CD4-positive, alpha-beta T cell treated with Interleukin-21 for 1 hour (primary cell): ENCODE data around the gene CCDC102A.

Experiments used
- DNase-seq: peaks from one replicate; pipeline ENCODE4 v3.0.0-alpha.2; 2020

The CCDC102A gene

DNA sequence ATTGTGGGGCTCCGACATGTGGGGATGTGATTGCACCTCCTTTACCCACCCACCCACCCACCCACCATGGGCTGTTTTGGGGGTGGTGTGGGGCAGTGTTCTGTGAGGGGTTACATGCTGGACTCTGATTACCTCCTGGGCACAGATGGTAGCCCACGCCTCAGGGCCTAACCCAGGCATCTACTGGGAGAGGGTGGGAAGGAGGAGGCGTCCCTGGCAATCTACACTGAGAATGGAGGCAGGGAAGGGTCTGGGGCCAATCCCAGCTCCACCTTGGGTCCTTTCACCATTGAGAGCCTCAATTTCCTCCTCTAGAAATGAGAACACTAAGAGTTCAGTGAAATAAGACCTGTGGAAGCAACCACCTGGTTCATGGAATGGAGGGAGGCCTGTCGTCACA, 38.3 kb downstream of the CCDC102A start:
- no peak for DNase-seq

DNA sequence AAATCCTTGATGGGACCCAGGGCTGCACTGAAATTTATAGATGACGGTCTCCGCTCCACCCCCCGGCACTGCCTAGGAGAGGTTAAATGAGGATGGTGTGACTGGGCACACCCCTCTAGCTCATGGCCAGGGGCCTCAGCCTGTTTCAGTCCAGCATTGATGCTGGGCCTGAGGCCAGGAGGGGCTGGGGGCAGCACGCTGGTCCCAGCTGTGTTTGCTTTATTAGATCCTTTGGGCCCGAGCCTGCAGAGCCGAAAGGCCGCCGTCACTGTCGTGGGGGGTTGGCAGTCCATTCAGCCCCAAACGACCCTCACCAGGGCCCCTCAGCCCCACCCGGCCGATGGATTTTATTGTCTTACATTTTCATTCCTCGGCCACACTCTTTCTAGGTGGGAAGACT, 39.2 kb downstream of the CCDC102A start:
- DNase-seq = no peak

DNA sequence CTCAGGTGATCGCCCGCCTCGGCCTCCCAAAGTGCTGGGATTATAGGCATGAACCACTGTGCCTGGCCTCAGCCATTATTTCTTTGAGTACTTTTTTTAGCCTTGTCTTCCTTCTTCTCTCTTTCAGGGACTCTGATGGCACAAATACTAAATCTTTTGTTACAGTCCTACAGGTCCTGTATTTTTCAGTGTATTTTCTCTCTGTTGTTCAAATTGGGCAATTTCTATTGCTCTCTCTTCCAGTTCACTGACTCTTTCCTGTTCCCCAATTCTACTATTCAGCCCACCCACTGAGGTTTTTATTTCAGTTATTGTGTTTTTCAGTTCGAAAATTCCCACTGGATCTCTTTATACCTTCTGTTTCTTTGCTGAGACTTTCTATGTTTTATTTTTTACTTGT, 42.6 kb downstream of the CCDC102A start:
- no peak for DNase-seq

GRCh38 chr16:57489229-57489628, 47.1 kb downstream of the CCDC102A start:
- no peak for DNase-seq

- DNase-seq = no peak
Observed at GRCh38 chr16:57486858-57487834, 49.2 kb downstream of the CCDC102A start.

GRCh38 chr16:57485916-57486857, 50.2 kb downstream of the CCDC102A start, which contains the start of gene DOK4:
Gene DOK4 (minus strand): TSS chr16:57486493. CDS start chr16:57479507, 6,986 bp downstream.
- peak; percentile 81 for DNase-seq

- DNase-seq = no peak
Observed at GRCh38 chr16:57485091-57485915, 51.1 kb downstream of the CCDC102A start.

GRCh38 chr16:57484515-57485005, 51.8 kb downstream of the CCDC102A start:
- DNase-seq = no peak

DNA sequence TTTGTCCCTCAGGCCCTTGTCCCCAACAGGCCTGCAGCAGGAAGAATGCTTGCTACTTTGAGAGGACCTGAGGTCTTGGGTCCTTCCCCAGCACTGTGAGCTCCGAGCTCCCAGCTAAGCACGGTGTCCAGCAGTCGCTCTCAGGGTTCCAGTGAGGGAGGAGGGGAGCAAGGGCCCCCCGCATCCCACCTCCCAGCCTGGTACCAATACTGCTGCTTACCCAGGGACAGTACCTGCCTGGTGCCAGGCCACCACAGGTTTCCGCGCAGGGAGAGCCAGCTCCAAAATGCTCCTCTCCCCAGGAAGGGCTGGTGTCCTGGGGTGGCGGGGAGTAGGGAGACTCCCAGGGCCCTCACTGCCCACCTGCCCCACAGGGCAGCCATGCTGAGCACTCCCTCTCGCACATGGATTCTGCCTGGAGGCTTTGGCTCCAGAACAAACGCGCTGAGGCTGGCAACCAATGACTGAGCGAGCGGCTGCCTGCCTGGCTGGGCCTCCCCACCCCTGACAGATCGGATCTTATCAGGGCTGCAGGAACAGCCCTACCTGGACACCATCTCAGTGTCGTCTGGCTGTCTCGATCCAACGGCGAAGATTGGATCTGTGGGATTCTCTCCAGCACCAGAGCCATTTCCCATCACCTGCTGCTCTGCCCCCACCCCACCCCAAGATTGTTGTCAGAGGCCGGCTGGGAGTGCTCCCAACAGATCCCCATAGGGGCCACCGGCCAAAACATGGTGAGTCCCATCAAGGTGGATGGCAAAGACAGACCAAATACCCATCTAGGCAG, 52.5 kb downstream of the CCDC102A start:
- no peak for DNase-seq

DNA sequence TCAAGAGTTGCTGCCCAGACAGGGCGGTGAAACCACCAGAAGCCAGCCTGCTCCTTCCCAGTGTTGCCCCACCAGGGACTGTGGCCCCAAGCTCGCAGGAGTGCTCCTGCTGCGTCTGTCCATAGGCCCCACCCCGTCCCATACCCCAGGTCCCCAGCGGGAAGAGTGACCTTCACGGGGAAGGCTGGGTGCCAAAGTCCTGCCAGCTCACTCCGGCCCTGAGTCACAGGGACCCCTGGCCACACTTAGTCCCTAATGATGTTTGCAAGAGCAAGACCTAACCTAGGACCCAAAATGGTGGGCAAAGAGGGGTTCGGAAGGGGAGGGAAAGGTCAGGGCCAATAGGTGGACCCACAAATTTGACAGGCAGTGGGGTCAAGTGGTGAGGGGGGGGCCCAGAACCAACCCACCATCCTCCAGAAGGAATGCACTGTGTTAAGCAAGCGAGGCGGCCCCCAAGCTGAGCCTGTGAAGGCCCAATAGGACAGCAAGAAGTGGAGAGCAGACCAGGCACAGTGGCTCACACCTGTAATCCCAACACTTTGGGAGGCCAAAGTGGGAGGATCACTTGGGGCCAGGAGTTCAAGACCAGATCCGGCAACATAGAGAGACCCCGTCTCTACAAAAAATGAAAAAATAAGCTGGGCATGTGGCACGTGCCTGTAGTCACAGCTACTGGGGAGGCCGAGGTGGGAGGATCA, 53.4 kb downstream of the CCDC102A start:
- DNase-seq = no peak

GRCh38 chr16:57481421-57481820, 55.0 kb downstream of the CCDC102A start:
- no peak for DNase-seq

GRCh38 chr16:57480754-57481230, 55.6 kb downstream of the CCDC102A start:
- no peak for DNase-seq

DNA sequence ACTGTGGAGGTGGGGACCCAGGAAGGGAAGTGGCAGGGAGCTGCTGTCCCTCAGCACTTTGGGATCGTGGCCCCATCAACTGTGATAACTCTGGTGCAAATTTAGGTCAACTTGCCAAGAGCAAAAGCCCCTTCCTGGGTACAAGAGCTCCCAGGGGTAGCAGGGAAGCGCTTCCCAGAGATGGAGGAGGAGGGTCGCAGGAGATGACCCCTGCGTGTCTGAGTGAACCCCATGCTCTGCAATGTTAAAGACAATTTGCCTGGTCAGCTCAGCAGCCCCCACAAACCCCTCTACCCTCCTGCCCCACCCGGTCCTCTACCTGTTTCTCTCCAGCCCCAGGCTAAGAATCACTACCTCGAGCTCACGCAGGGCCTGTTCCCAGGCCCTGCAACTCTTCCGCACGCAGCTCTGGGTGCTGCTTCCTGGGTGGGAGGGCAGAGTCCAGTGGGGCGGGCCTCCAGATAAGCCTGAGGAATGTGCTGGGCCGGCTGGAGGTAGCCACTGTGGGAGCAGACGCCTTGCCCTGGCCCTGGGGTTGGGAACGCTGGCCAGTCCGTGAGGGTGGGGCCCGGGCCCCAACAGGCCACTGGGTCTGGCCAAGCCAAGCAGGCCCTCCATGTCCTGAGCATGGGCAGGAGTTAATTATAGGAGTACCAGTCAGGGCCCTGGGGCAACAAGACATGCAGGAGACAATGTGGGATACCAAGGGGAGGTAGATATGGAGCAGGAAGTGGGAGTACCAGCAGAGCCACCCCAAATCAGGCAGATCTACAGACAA, 56.2 kb downstream of the CCDC102A start:
- DNase-seq = no peak

- no peak for DNase-seq
Observed at GRCh38 chr16:57479205-57479975, 57.0 kb downstream of the CCDC102A start.

DNA sequence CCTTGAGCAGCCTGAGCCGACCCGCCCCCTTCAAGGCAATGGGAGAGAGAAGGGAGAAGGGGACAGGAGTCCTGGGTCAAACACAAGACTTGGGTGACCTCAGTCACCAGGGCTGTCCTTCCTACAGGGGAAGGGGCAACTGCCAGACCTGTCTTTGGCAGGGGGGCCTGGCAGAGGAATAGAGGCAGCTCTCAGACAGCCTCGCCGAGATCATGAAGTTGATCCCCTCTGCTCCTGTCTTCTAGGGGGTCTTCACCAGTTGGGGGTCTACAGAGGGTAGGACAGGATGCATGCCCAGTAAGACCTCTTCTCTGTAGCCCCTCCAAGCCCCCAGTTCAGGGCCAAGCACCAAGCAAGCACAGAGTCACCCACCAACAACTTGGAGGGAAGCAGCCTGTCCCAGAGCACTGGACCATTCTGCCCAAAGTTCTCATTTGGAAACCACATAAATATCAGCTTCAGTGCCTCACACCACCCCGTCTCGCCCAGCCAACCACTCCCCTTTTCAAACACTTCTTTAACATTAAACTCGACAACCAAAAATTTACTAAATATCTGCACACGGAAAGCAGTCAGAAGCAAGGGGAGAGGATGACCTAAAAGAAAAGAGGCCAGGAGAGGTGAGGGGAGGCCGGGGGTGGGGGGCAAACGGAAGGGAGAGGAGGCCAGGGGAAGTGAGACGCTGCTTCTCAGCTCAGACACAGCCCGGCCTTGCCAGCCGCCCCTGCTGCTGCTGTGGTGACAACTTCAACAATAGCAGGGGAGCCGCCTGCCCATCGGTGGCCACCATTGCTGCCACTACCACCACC, 57.8 kb downstream of the CCDC102A start:
- DNase-seq = no peak

- DNase-seq = no peak
Observed at GRCh38 chr16:57477531-57478202, 58.7 kb downstream of the CCDC102A start.
